Measurements from ENCODE around the gene CACNA1G.

GRCh38 chr17:50635982-50636803, 75.7 kb downstream of the CACNA1G start:
- TF ChIP-seq ZNF423 (CRISPR knock-in tag; IDR thresholded peaks at IDR 0.05) (no peak), CBFB (CRISPR knock-in tag; IDR thresholded peaks at IDR 0.05; ENCODE audit: low read depth) (no peak), FOXK1 (CRISPR knock-in tag; IDR thresholded peaks at IDR 0.05) (no peak)
- TF ChIP-seq, protein P1, sequence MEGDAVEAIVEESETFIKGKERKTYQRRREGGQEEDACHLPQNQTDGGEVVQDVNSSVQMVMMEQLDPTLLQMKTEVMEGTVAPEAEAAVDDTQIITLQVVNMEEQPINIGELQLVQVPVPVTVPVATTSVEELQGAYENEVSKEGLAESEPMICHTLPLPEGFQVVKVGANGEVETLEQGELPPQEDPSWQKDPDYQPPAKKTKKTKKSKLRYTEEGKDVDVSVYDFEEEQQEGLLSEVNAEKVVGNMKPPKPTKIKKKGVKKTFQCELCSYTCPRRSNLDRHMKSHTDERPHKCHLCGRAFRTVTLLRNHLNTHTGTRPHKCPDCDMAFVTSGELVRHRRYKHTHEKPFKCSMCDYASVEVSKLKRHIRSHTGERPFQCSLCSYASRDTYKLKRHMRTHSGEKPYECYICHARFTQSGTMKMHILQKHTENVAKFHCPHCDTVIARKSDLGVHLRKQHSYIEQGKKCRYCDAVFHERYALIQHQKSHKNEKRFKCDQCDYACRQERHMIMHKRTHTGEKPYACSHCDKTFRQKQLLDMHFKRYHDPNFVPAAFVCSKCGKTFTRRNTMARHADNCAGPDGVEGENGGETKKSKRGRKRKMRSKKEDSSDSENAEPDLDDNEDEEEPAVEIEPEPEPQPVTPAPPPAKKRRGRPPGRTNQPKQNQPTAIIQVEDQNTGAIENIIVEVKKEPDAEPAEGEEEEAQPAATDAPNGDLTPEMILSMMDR (IDR thresholded peaks at IDR 0.05), result no peak
